Epithelial cell of esophagus (primary cell): ENCODE results near the gene RPL10.

ENCODE experiments used
- DNase-seq: peaks from one replicate; pipeline ENCODE4 v3.0.0; 2010; ENCODE audit warnings: low read depth
- H3K4me3 ChIP-seq: 2 replicates; pipeline ENCODE4 v1.5.1; 2011; ENCODE audit warnings: mild to moderate bottlenecking, low read length, control low read depth
- TF ChIP-seq, protein P1 (sequence below): IDR thresholded peaks from 2 replicates; pipeline ENCODE4 v1.5.1; 2011; ENCODE audit warnings: low read depth, mild to moderate bottlenecking, low read length, control low read depth, inconsistent platforms; ENCODE audit not compliant: insufficient read depth; ENCODE audit errors: missing control alignments

The RPL10 gene

DNA sequence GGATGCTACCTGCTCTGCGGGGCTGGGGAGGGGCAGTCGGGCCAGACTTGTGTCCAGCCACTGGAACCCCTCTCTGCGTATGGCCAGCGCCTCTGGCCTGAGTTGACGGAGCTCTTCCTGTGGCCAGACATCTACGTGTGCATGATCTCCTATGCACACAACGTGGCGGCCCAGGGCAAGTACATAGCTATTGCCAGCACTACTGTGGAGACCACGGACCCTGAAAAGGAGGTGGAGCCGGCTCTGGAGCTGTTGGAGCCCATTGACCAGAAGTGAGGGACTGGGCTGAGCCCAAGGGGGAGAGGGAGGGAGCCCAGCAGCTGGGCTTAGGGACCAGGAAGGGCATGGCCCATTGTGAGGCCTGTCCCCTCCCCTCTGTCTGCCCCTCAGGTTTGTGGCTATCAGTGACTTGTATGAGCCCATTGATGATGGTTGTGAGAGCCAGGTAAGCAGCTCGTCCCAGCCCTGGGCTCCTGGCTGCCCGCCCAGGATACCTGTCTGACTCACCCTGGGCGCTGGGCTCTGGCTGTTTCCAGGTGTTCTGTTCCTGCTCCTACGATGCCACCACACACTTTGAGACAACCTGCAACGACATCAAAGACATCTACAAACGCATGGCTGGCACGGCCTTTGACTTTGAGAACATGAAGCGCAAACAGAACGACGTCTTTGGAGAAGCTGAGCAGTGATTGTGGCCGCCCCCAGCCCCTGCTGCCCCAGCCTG is 44.0 kb downstream of the RPL10 start:
- TF ChIP-seq, protein P1, sequence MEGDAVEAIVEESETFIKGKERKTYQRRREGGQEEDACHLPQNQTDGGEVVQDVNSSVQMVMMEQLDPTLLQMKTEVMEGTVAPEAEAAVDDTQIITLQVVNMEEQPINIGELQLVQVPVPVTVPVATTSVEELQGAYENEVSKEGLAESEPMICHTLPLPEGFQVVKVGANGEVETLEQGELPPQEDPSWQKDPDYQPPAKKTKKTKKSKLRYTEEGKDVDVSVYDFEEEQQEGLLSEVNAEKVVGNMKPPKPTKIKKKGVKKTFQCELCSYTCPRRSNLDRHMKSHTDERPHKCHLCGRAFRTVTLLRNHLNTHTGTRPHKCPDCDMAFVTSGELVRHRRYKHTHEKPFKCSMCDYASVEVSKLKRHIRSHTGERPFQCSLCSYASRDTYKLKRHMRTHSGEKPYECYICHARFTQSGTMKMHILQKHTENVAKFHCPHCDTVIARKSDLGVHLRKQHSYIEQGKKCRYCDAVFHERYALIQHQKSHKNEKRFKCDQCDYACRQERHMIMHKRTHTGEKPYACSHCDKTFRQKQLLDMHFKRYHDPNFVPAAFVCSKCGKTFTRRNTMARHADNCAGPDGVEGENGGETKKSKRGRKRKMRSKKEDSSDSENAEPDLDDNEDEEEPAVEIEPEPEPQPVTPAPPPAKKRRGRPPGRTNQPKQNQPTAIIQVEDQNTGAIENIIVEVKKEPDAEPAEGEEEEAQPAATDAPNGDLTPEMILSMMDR: no peak

DNA sequence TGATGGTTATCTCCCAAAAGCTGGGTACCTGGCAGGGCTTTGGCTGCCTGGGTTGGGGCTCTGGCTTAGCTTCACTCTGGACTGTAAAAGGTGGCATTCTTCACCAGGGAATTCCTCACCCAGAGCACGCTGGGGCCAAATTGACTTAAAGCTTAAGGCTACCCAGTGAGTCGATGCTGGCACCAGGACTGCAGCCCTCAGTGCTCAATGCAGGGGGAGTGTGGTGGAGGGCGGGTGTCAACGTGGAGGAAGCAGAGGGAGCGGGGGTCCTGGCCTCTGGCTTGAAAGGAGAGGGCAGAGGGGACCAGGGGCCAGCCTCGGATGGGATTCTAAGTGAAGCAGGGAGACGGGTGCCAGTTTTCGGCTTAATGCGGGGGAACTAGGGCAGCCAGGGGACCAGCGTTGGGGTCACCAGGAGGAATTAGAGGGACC is 45.3 kb downstream of the RPL10 start:
- DNase-seq: no peak
- peak overlapping the region; percentile 11 for H3K4me3 ChIP-seq
- TF ChIP-seq, protein P1: no peak

More for the DNA sequence above, 44.0 kb downstream of the RPL10 start:
- H3K4me3 ChIP-seq: no peak overlapping the region
- DNase-seq: peak; percentile 80

GRCh38 chrX:154443992-154444754 is 46.0 kb downstream of the RPL10 start, which contains the start of gene FAM50A:
TSS of gene FAM50A (plus strand) at chrX:154444141. CDS start at chrX:154444236, 95 bp downstream.
- peak; percentile 40 for DNase-seq

GRCh38 chrX:154444755-154445246 is 46.6 kb downstream of the RPL10 start:
- DNase-seq: no peak
- TF ChIP-seq, protein P1: no peak
- peak overlapping the region; percentile 51 for H3K4me3 ChIP-seq

More at GRCh38 chrX:154443992-154444754, 46.0 kb downstream of the RPL10 start, which contains the start of gene FAM50A:
- TF ChIP-seq, protein P1: no peak
- H3K4me3 ChIP-seq: peak within 1 kb of the TSS; percentile 51

GRCh38 chrX:154445776-154446175 is 47.6 kb downstream of the RPL10 start:
- TF ChIP-seq, protein P1: no peak
- no peak overlapping the region for H3K4me3 ChIP-seq

GRCh38 chrX:154446430-154446829 is 48.3 kb downstream of the RPL10 start:
- TF ChIP-seq, protein P1: no peak
- no peak overlapping the region for H3K4me3 ChIP-seq
- DNase-seq: no peak

More at GRCh38 chrX:154445776-154446175, 47.6 kb downstream of the RPL10 start:
- DNase-seq: no peak
